NCI-H524 treated with DMSO at 0.1 percent for 48 hours (cell line): ENCODE results near the gene LINGO1.

Experiments used
- DNase-seq: peaks from one replicate; lab custom pipeline; 2025; lab: John Stamatoyannopoulos, UW

LINGO1 gene

DNA sequence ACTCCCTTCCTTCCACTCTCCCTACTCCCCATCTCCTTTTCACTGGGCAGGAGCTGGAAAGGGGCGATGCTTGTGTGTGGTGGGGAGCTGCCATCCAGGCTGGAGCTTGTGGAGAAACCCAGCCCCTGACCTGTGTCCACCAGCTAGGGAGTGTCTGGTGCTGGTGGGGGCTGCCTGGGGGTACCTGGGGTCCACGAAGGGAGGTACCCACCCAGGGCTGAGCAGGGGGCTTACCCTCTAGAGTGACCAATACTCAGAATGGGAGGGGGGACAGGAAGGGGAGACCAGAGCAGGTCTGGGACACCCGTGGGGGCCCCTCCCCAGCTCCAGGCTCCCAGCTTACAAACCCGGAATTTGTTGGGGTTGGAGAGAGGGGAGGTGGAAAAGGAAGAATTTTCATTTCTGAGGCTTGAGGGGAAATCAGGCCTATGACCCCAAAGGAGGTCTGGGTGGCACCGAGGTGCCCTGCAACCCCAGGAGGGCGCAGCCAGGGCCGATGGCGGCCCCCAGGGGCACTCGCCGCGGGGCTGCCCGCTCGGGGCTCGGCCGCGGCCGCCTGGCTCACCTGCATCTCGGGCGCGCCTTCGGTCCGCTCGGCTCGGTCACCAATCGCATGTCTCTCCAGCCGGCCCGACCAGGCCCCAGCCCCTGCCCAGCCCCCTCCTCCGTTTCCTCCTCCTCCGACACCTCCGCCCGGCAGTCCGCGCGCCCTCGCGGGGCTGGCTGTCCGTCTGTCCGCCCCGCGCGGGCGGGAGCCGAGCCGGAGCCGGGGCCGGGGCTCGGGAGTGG is 773 bp downstream of the LINGO1 start:
- DNase-seq = no peak

DNA sequence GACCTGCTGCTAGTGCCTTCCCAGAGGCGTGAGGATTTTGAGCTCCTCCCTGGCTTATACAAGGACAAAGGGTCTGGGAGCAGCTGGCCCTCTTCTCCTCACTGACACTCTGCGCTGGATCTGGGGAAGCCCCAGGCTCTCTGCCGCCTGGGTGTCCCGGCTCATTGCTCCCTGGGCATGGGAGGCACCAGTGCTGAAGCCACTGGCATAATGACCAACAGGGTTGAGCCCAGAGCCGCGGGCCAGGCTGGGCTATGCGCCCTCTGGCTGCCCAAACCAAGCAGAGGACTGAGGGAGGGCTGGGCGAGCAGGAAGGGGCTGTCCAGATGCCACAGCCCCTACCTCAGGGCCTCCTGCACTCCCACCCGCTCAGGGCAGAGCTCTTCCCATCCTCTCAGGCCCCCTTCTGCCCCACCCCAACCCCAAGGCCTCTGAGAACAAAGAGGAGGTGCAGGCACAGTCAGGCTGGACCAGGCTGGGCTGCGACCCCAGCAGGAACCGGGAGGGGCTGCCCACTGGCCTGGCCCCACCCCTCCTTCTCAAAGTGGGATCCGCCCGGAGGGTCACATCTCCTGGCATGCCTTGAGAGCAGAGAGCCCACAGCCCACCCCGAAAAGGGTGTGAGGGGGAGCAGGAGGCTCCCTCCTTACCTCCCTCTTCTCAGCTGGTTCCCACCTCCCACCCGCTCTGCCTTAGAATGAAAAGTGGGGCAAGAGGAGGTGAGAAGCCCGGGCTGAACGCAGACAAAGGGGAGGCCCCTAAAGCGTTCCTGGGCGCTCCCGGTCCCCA is 1.6 kb downstream of the LINGO1 start:
- DNase-seq = peak; percentile 12

DNA sequence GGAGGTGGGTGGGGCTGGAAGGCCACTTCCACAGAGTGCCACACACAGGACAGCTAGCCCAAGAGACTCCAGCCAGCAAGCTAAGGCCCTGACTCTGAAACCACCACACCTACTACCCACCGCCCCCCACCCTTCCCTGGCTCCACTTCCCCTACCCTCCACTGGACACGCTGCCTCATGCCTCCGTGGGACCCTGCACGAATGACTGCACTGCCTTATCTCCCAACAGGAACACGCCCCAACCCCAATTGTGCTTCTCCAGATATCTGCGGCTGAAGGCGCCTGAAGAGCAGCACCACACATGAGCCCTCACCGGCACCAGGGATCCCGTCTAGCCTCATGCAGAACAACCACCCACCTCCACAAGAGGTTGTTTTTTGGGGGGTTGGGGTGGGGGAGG is 2.7 kb downstream of the LINGO1 start:
- DNase-seq = no peak

DNA sequence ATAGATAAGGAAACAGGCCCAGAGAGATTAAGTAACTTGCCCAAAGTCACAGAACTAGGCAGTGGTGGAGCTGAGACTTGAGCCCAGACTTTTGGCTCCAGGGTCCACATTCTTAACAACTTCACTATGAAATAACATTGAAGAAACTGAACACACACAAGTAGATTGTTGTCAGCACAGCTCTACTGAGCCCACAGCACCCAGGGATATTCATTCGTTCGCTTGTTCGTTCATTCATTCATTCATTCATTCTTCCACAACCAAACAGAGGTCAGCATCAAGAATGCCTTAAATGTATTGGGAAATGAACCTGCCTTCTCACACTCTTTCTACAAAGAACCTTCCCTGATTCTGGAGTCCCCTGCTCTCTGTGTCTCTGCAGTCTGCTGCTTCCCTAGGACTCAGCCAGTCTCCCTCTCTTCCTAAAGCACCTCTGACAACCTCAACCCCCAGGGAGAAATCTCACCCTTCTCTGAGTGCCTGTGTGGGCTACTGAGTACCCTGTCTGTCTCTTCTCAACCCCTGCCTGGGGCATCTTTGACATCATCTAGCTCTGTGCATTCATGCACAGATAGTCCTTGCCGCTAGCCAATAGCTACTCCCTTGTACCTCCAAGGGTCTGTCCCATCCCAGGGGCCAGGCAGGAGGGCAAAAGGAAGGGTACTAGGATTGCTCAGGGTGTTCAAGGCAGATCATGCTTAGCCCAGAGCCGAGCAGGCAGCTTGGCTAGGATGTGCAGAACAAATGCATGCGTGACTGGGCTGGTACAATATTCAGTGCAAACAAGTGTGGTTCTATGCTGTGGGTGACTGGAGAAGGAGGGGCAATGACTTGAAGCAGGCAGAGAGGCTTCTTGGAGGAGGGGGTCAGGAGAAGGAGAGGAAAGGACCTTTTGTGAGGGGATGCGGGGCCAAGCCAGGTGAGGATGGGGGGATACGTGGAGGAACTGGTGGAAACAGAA is 3.4 kb downstream of the LINGO1 start:
- no peak for DNase-seq

DNA sequence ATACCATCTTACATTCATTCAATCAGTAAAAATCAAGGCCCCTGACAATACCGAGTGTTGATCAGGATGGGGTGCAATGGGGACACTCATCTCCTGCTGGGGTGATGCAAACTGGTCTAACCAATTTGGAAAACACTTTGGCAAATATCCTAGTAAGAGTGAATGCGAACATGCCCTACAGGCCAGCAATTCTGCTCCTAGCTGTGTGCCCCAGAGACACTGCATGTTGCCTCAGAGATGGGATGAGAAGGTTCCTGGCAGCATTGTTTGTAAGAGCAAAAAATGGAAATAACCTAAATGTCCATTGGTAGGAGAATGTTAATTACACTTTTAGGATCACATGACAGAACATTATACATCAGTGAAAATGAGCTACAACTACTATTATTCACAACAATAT is 4.7 kb downstream of the LINGO1 start:
- no peak for DNase-seq

DNA sequence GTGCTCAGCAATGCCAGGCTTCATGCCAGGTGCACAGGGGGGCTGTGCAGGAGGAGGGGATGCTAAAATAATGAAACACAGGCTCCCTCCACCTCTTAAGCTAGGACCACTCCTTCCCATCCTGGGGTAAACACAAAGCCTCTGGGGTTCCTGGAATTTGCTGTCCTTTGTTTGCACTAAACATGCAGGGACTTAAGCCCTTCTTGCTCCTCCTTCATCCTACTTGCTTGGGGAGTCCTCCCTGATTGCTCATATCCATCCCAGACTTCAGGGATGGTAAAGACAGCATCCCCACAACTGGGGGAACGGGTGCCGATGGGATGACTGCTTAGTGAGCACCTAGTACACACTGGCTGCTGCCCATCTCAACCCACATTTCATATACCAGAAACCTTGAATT is 5.1 kb downstream of the LINGO1 start:
- no peak for DNase-seq

DNA sequence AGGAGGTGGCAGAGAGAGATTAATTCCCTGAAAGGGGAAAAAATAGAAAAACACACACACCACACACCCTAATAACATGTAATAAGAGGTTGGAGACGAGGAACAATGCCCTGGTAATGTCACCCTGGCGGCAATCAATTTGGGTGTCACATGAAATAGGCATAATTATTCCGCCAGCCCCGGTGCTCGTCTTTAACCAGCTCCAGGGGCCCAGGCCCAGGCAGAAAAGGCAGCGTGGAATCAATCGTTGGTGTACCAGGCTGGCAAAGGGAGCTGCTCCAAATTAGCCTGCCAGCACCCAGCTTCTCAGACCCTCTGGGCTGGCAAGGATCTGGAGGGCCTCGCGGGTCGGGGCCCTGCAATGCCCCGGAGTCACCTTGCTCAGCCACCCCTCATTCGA is 5.6 kb downstream of the LINGO1 start:
- DNase-seq = no peak

DNA sequence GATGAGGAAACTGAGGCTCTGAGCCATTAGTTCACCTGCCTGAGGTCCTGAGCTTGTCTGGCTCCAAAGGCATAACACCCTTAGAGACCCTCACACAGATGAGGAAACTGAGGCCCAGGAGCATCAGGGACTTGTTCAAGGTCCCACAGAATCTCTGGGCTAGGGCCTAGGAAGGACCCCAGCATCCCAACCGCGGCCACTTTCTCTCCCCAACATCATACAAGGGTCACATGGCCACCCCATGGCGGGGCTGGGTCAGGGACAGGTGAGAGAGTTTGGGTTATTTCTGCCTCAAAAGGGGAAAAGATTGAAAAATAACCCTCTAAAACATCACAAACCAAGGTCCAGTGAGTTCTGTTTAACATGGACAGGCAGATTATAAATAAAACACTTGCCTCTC is 6.7 kb downstream of the LINGO1 start:
- DNase-seq = no peak

DNA sequence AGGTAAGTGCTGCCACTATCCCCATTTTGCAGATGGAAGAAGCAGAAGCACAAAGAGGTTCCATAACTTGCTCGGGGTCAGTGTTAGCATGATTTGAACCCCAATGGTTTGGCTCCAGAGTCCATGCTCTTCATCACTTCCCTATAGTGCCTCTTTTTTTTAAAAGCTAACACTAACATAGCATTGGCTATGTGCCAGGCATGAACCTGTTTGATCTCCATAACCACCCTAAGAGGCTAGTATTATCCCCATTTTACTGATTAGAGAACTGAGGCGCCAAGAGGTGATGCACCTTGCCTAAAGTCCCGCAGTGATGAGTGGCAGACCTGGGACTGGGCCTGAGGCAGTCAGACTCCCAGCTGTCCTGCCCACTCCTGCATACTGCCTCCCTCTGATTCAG is 7.3 kb downstream of the LINGO1 start:
- no peak for DNase-seq

DNA sequence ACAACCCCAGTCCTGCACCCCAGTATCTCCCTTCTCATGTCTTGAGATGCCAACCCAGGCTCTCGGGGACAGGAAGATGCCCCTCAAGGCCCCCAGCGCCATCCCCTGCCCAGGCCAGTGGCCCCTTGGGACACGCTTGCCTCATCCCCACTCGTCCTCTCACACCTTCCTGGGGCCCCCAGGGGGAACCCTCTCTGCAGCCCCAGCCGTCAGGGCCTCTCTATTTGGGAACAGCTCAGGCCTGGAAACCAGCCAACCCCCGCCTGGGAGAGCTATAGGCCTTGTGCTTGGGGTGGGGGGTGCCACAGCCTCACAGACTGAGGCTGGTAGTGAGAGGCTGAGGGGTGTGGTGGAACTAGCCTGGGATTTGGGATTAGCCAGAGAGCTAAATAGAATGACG is 7.8 kb downstream of the LINGO1 start:
- no peak for DNase-seq

DNA sequence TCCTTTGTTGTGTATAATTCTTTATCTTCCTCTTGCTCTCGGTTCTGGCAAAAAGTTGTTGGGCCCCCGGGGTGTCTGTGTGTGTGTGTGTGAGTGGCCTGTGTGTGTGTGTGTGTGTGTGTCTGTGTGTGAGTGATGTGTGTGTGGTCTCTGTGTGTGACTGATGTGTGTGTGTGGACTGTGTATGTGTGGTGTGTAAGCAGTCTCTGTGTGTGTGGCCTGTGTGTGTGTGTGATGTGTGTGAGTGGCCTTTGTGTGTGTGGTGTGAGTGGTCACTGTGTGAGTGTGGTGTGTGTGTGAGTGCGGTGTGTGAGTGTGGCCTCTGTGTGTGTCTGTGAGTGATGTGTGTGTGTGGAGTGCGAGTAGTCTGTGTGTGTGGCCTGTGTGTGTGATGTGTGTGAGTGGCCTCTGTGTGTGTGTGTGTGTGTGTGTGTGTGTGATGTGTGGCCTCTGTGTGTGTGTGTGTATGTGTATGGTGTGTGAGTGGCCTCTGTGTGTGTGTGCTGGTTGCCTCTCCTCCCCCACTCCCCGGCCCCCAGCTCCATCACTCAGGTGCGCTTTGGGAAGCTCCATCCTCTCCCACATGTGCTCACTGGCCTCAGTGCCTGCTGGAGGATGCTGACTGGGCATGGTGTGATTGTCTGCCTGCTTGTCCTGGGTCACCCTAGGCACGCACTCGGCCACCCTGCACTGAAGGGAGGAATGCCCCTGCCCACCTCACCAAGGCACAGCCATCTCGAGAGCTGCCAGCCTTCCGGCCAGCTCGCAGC is 8.8 kb downstream of the LINGO1 start:
- no peak for DNase-seq

DNA sequence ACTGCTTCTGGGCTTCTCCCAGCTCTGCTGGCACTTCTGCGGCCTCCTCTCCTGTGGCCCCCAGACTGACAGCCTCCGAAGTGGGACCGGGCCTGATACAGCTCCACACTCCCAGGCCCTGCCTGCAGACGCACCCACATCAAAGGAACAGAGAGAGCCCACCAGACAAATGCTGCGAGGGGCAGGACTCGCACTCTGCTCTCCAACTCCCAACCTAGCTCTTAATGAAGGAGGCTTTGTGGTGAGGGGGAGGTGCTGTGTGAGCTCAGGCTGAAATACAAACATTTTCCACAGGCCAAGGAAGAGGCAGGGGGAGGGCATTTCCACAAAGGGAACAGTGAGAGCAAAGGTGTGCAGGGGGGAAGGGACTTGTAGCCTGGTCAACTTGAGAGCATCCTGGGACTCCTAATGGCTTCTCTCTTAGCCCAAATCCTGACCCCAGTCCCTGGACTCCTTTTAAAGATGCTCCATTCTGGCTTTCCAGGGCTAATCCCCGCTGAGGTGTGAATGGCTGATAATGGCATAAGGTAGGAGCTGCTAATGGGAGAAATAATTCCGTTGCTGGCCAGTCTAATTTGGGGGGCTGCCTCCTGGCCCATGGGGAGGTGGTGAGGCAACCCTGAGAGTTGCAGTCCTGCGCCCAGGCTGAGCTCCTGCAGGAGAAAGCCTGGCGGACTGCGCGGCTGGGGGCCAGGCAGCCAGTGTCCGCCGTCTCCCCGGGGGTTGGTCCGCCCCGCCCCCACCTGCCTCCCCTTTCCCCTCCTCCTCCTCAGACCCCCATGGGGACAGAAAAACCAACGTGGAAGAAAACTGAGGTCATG is 9.6 kb downstream of the LINGO1 start:
- DNase-seq = no peak

DNA sequence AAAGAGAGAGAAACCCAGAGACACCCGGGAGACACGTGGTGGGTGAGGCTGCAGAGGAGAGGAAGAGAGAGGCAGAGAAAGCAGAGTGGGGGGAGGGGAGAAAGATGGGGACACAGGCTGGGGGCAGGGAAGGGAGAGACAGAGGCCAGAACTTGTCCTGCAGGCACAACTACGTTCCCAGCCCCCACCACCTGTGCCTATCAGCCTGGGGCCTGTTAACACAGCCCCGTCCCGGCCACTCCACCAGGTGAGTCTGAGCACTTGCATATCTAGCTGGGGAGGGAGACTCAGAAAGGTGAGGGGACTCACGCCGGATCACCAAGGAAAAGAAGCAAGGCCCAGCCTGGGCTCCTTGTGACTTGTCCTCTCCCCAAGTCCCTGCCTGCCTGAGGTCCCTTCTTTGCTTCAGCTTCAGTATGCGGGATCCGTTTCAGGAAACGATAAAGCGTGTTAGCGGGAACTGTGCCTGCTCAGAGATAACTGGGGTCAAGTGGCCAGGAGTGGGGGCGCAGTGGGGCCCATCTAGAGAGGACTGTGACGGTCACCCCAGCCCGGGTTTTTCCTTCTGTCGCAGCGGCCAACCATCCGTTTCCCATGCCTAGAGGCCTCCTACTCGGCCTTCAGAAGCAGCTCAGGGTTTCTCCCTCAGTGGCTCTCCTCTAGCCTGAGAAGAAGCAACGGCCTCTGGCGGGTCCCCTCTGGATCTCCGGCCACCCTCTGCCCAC is 10.3 kb downstream of the LINGO1 start:
- DNase-seq = no peak

DNA sequence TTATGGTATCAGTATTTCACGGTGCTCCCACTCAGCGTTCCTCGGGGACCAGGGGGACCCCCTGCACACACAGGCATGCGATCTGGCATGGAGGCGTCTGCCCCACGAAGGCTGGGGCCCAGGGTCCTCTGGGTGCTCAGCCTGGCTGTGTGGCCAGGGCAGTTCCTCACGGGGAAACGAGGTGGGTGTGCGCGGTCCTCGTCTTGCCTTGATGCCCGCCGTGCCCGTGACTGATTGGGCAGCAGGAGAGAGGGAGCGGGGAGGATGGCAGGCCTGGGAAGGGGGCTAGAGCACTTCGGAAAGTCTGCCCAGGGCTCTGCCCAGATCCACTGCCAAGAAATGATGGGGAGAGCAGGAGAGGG is 10.9 kb downstream of the LINGO1 start:
- DNase-seq = no peak

DNA sequence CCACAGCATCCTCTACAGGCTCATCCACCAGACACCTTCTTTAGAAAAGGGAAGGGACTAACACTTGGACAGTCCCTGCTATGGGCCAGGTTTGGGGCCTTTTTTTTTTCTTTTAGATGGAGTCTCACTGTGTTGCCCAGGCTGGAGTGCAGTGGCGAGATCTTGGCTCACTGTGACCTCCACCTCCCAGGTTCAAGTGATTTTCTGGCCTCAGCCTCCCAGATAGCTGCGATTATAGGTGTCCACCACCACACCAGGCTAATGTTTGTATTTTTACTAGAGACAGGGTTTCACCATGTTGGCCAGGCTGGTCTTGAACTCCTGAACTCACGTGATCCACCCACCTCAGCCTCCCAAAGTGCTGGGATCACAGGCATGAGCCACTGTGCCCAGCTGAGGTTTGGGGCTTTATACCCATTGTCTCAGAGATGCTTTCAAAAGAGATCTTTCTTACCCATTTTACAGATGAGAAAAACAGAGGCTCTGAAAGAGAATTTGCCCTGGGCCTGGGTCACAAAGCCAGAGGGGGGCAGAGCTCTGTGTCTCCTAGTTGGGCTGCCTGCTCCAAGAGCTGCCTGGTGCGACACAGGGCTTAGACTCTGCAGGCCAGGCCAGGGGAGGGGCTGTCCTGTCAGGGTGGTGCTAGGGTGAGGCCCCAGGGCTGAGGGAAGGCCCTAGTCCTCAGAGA is 11.6 kb downstream of the LINGO1 start:
- no peak for DNase-seq

DNA sequence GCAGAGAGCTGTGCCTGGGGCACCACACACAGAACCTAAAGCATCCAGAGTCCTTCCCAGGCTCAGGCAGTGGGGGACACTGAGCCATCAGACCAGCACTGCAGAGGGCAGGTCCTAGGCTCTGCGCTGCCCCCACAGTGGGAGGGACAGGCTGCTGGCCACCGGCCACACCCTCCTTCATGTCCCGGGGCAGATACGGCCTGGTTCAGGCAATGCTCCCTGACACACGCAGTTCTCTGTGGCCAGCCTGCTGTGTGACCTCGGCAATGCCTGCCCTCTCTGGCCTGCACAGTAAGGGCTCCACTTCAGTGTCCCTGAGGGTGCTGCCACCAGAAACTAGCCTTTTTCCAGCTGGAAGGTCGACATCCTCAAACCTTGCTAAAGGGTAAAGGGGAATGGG is 12.4 kb downstream of the LINGO1 start:
- DNase-seq = no peak

DNA sequence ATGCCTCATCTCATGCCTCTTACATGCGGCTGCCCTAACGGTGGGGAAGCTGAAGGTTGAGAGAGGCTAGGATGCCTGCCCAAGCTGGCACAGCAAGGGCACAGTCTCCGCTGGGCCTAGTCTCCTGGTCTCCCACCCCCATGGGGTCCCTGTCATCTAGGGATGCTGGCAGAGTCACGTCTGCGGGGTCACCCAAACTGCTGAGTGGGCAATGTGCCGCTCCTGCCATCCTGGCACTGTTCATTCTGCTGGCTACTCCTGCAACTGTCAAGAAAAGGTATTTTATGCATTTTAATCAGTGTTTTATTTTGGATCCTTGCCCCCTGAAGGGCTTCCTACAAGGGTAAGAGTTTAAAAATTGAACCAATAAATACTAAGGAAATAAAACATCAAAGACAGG is 12.8 kb downstream of the LINGO1 start:
- DNase-seq = no peak

DNA sequence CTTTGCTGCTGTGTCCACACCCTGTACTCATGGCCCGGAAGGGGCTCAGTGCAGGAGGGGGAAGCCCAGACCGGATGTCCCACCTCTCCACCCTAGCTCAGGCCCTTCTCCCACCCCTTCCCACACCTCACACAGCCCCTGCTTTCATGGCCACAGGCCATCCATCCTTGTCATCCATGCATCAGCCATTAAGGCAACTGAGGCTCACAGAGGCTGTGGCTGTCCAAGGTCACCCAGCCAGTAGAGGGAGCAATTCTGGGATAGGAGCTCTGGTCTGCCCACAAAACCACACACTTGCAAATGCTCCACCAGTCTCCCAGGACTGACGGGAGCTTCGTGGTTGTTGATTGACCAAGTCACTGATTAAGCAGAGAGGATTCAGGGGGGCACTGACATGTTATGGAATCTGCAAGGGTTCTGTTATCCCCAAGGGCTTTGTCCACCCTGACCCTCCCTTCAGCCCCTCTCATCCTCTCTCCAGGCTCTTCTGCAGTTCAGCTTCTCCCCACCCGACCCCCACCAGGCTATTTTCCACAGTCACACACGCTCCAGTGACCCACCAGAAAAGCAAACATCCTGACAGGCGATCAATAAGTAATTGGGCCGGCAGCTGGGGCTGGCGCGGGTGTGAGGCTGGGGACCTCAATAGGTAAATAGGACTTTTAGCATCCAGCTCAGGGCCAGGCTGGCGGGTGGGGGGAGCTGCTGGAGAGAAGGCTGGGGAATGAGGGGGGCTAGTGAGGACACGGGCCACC is 15.1 kb downstream of the LINGO1 start:
- no peak for DNase-seq

DNA sequence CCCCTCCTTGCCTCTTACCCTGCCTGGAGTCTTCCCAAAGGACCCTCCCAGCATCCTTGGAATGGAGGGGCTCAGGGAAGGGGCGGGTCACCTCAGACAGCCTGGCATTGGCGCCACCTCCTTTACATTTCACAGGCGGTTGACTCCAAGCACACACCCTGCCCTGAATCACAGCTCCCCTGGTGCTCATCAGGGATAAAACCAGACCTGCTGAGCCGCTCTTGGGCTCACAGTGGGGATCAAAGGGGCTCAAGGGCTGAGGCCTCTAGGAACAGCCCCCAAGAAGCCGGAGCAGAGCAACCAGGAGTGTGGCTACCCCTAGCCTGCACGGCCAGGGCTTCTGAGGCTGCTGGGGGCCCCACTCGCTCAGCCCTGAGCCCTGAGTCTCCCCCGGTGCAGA is 16.6 kb downstream of the LINGO1 start:
- no peak for DNase-seq
